Activated gamma-delta T cell treated with Interleukin-2 at 50 U/mL for 16 hours (primary cell): Measurements from ENCODE around the gene SLC6A3.
"Not testable (repeated sequence)": the region's sequence is repeated elsewhere in the genome, so short reads cannot be mapped to it uniquely, and the experiment has no call there.

ENCODE experiments used
- DNase-seq: peaks from one replicate; pipeline ENCODE4 v3.0.0-alpha.2; 2020

Gene SLC6A3

GRCh38 chr5:1366514-1366913, 78.7 kb downstream of the SLC6A3 start:
- DNase-seq: no peak

GRCh38 chr5:1364211-1364610, 81.0 kb downstream of the SLC6A3 start:
- DNase-seq: no peak

- no peak for DNase-seq
Observed at GRCh38 chr5:1363581-1363980, 81.7 kb downstream of the SLC6A3 start.

- no peak for DNase-seq
Observed at GRCh38 chr5:1363160-1363559, 82.1 kb downstream of the SLC6A3 start.

GRCh38 chr5:1362242-1363015, 82.8 kb downstream of the SLC6A3 start:
- DNase-seq: no peak

- no peak for DNase-seq
Observed at GRCh38 chr5:1360861-1361260, 84.4 kb downstream of the SLC6A3 start.

- DNase-seq: not testable (repeated sequence)
Observed at GRCh38 chr5:1360367-1360766, 84.9 kb downstream of the SLC6A3 start.

GRCh38 chr5:1359713-1360112, 85.5 kb downstream of the SLC6A3 start:
- DNase-seq: no peak

- no peak for DNase-seq
Observed at GRCh38 chr5:1359031-1359645, 86.1 kb downstream of the SLC6A3 start.

- no peak for DNase-seq
Observed at GRCh38 chr5:1358726-1359025, 86.6 kb downstream of the SLC6A3 start.

- no peak for DNase-seq
Observed at GRCh38 chr5:1357946-1358725, 87.1 kb downstream of the SLC6A3 start.

GRCh38 chr5:1356873-1357787, 88.1 kb downstream of the SLC6A3 start:
- no peak for DNase-seq

GRCh38 chr5:1354576-1354975, 90.7 kb downstream of the SLC6A3 start:
- DNase-seq: no peak

- DNase-seq: no peak
Observed at GRCh38 chr5:1352231-1353219, 92.7 kb downstream of the SLC6A3 start.

- no peak for DNase-seq
Observed at GRCh38 chr5:1351156-1351555, 94.1 kb downstream of the SLC6A3 start.

- no peak for DNase-seq
Observed at GRCh38 chr5:1349246-1349645, 96.0 kb downstream of the SLC6A3 start.

- no peak for DNase-seq
Observed at GRCh38 chr5:1348986-1349245, 96.3 kb downstream of the SLC6A3 start.

- no peak for DNase-seq
Observed at GRCh38 chr5:1347571-1347970, 97.7 kb downstream of the SLC6A3 start.

- DNase-seq: no peak
Observed at GRCh38 chr5:1346627-1347440, 98.4 kb downstream of the SLC6A3 start.

- no peak for DNase-seq
Observed at GRCh38 chr5:1345876-1346626, 99.2 kb downstream of the SLC6A3 start.
